ENCODE measurements around the gene CDKN1C. TPM values are rescaled to one million over a fixed set of nuclear protein-coding genes. Genes with fewer than 3 reads are reported as not detected.

Gene CDKN1C
- polyA plus RNA-seq, 3 donors, result 109 to 150 (median 142) TPM

DNA sequence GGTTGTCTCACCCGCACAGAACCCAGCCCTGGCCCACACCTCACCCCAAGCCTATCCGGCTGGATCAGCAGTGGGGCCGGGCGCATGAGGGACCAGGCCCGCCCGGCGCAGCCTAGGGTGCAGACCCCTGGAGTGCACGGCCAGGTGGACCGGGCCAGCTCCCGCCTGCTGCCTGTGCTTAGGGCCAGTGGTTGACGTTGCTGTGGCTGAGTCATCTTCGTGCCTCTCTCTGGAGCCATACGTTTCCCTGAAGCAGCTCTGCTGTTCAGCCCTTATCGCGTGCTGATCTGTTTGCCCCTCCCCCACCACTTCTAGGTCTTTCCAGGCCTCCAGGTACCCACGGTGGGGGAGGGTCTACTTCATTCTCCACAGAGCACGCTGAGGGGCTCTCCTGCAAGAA is 39.5 kb downstream of the CDKN1C start:
- no peak for DNase-seq (ENCODE audit: extremely low read depth in 1 of 11, low read depth in 9 of 11, low spot score in 4 of 11)

DNA sequence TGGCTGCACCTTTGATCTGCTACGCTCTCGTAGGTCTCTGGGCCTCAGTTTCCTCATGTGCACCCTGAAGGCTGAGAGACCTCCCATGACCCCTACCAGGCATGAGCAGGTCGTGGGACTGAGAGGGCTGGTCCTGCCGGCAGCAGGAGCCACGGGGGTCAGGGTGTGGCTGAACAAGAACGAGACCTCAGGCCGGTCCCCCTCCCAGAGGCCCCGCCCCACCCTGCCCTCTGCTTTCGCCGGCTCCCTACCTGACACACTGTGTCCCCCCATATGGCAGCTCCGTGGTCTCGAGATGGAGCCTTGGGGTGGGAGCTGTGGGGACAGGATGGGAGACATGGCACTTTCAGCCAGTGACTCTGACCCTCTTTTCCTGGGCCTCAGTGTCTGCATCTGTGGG is 40.6 kb downstream of the CDKN1C start:
- no peak for DNase-seq (ENCODE audit: extremely low read depth in 1 of 11, low read depth in 9 of 11, low spot score in 4 of 11)

DNA sequence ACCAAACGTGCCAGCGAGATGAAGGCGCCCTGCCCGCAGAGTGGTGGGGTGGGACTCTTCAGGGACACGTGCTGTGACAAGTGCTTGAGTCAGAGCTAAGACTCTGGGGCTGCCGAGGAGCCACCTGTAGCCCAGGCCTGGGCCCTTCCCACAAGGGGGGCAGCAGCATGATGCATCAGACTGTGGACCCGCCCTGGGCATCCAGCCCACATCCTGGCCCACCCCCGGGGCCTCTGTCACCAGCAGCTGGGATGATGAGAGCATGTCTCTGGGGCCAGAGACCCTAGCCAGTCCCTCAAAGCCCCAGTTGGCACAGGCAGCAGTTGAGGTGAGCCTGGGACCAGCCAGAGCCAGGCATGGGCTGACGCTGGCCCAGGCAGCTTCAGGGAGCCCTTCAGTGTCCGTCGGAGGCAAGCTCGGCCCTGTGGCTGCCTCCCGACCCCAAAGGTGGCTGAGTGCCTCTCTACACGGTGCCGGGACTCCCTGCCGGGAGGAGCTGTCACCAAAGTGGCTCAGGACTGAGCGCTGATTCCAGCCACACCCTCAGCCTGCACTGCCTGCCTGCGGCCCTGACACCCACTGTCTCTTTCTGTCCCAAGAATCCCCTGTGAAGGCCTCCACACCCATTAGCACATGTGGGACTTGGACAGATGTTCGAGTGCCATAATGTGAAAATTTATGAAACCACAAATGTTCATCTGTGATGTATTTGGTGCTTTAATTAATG is 41.3 kb downstream of the CDKN1C start:
- no peak for DNase-seq (ENCODE audit: extremely low read depth in 1 of 11, low read depth in 9 of 11, low spot score in 4 of 11)

DNA sequence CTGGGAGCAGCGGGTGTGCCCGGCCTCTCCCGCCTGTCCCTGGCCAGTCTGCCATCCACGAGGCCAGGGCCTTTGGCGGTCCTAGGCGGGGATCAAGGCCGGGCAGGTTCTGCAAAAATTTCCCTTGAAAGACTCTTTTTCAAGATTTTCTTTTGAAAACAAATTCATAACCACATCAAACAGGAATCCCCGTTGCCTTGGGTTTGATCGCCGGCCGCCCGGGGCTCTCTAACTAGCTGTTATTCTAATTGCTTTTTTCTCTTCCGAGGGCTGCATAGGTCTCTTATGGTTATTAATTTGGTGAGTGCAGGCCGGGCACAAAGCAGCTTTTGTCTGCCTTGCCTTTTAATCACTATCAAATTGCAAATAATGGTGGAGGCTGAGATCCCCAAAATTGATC is 42.0 kb downstream of the CDKN1C start:
- no peak for DNase-seq (ENCODE audit: extremely low read depth in 1 of 11, low read depth in 9 of 11, low spot score in 4 of 11)

DNA sequence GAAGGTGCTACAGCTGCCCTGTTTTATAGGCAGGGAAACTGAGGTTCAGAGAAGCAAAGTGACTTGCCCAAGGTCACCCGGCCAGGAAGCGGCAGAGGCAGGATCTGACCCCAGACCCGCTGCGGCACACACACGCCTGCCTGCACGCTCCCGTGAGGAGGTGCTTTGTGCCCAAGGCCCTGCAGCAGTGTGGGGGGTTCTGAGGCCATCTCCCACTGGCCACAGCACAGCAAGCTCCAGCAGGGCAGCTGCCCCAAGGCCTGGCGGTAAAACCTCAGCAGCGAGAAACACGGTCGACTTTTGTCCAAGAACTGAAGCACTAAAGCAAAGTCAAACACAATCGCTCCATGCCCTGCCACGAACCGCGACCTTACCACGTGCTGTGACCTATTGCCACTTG is 42.7 kb downstream of the CDKN1C start:
- no peak for DNase-seq (ENCODE audit: extremely low read depth in 1 of 11, low read depth in 9 of 11, low spot score in 4 of 11)

DNA sequence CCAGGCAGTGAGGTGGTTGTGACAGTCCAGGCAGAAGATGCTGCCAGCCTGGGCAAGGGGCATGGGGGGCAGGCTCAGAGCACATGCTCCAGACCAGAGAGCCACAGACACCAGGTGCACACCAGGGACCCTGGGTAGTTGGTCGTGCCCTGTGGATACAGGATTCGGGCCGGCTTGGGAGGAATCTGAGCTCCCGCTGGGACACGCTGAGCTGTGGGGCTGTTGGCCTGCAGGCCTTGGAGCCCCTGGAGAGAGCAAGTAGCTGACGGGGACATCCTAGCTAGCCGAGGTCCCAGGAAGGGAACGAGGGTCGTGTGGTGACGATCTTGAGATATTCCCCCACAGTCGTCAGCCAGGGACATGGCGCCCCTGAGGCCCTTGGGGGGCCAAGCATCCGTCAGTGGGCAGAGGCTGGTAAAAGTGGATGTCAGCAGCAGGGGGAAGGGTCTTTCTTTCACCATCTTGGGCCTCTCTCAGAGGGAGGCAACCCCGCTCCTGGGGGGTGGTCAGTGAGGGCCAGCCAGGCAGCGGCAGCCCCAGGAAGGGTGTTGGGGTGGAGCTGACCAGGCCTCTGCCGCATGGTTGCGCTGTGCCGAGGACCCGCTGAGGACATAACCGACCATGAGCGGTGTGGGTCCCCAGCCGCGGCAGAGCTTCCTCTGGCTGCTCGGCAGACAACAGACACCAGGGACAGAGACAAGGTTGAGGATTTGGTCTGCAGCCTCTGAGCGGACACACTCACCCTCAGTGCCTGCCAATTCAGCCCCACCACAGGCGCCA is 44.0 kb downstream of the CDKN1C start:
- no peak for DNase-seq (ENCODE audit: extremely low read depth in 1 of 11, low read depth in 9 of 11, low spot score in 4 of 11)

DNA sequence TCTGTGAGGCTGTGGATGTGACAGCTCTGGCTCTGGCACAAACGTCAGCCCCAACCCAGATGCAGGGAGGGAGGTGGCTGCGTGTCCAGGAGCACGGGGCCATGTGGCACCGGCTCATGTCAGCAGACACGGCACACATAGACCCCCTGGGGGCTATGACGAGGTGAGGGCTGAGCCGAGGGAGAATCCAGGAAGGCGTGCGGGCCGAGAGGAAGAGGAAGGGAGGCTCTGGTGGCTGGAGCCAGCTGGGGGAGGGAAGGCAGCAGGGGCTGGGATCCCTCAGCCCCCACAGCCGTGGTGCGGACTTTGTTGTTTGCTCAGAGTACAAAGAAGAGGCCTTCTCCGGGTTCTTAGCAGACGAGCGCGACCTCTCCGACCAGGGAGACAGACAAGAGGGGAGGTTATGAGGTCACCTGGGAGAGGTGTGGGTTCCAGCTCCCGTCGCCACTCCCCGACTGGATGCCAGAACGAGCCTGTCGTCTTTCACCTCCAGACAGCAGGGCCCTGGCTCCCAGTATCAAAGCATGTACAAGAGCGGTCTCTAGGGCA is 46.1 kb downstream of the CDKN1C start:
- DNase-seq (ENCODE audit: extremely low read depth in 1 of 11, low read depth in 9 of 11, low spot score in 4 of 11), result no peak

DNA sequence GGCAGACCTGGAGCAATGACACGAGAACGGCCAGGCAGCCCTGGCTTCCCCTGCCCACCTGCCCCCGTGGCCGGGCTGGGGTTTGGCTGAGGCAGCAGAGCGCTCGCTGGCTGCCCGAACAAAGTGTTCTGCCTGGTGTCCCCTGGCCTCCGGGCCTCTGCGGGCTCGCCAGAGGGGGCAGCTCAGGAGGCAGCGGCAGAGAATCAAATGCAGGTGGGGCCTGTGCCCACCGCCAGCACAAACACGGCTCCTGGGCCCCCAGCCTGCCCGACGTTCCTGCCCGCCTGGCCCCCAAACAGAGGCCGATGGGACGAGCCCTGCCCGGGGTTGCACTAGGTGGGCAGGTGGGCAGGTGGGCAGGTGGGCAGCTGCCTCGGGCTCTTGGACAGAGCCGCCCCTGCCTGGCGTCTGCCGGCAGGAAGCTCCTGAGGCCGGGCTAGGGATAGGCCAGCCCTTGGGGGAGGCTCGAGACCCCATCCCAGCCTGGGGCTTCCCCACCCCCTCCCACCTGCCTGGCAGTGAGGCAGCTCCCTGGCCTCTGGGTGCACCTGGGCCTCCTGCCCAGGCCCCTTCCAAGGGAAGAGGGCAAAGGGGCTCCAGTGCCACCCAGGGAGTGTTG is 46.8 kb downstream of the CDKN1C start:
- no peak for DNase-seq (ENCODE audit: extremely low read depth in 1 of 11, low read depth in 9 of 11, low spot score in 4 of 11)

DNA sequence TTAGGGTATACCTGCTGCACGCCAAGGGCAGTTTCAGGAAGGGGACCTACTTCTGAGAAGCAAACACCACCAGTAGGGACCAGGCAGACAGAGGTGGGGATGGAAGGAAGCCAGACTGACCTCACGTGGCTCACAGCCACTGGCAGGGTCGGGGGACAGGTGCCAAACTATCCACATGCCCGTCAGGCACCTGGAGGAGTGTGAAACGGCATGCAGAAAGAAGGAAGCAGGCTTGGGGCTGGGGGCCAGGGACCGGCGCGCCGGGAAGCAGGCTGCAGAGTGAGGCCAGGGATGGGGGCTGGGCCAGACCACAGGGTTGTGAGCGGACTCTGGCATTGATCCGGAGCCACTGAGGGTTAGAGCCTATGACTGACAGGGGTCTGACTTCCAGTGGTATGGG is 47.5 kb downstream of the CDKN1C start:
- DNase-seq (ENCODE audit: extremely low read depth in 1 of 11, low read depth in 9 of 11, low spot score in 4 of 11), result no peak

DNA sequence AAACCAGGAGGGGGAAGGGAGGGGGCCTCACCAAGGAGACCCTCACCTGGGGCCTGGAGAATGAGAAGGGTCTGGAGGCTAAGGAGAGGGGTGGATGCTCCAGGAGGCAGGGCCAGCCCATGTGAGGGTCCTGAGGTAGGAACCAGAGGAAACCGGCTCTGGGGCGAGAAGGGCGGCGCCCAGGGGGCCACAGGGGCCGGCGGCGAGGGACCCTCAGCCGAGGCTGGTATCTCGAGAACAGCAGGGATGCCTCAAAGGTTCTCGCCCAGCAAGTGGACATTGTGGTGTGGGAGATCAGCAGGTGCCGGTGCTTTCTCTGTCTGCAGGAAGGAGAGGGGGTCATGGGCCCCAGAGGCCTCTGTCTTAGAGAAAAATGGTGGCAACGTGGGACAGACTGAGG is 47.9 kb downstream of the CDKN1C start:
- no peak for DNase-seq (ENCODE audit: extremely low read depth in 1 of 11, low read depth in 9 of 11, low spot score in 4 of 11)

DNA sequence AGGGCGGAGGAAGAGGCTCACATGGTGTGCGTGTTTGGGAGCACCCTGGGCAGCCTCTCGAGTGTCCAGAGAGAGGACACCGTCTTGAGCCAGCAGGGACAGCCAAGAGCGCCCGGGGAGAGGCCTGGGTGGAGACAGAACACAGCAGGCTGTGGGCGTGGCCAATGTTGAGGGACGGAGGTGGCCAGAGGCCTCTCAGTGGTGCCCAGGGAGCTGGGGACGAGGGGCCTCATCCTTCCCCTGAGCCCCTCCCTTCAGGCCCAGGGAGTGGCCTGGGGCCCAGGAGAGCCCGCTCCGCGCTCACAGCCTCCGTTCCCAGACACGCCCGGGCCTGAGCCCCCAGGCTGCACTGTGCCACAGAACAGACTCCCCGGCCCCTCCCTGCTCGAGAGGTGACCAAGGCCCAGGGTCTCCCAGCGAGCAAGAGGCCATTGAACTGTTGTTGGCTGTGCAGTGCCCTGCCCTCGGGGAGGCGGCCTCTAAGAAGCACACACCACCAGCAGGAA is 48.4 kb downstream of the CDKN1C start:
- DNase-seq (ENCODE audit: extremely low read depth in 1 of 11, low read depth in 9 of 11, low spot score in 4 of 11), result peak in 10 of 11 donors; percentile 47 to 88 (median 78)

DNA sequence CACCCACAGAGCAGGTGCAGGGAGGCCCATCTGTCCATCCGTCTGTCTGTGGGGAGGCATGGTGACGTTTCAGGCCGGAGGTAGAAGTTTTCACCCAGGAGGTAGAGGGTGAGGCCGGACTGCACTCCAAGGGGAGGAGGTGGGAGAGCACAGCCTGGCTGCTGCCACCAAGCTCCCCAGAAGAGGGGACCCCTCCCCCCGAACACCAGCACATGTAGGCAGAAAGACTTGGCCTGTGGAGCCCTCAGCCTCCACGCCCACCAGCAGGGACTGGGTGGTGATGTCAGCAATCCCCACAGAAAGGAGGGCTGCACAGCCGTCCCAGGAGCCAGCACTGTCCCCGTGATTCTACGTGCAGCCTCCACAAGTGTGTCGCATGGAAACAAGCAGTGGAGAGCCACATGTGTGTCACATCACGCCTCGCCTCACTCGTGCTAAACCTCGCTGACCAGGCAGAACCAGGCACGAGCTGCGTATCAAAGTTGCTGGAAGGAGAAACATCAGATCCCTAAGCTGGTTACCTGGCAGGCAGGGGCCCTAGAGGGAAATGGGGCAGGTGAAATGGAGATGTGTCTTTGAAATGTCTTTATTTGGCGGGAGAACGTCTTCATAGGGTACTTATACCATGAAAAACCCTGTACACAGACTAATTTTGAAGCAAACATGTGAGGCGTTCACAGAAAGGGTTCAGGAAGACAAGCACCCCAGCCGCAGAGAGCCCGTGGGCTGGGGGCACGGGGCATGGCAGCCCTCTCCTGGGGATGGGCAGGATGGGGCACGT is 49.1 kb downstream of the CDKN1C start:
- peak in 1 of 11 donors; percentile 31 for DNase-seq (ENCODE audit: extremely low read depth in 1 of 11, low read depth in 9 of 11, low spot score in 4 of 11)

DNA sequence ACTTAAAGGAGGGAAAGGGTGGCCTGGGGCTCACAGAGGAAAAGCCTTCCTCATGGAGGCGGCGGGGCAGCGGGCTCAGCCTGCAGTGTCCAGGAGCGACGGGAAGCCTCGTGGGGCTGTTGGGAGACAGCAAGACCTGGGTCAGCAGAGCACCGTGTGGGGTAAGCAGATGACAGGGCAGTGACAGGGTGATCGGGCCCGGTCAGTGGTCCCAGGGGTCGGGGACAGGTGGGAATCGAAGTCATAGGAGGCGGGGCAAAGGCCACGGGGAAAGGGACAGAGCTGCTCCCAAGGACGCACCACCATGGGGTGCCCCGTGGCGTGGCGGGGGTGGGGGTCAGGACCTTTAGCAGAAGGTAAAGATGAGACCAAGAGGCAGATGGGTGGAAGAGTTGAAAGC is 49.8 kb downstream of the CDKN1C start:
- no peak for DNase-seq (ENCODE audit: extremely low read depth in 1 of 11, low read depth in 9 of 11, low spot score in 4 of 11)

DNA sequence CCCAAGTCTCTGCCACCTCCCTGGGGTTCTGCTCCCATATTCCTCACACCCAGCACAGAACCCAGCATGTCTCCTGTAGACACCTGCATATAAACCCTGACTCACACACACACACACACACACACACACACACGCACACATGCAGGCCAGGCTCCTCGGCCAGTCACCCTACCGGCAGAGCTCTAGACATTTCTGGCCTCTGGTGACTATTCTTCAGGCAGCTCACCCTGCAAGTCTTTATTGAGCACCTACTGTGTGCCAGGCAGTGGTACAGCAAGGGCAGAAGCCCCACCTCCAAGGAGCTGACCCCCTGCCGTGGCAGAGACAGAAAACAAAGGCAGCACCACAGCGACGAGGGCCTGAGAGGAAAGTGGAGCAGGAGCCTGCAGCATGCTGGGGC is 50.3 kb downstream of the CDKN1C start:
- no peak for DNase-seq (ENCODE audit: extremely low read depth in 1 of 11, low read depth in 9 of 11, low spot score in 4 of 11)

DNA sequence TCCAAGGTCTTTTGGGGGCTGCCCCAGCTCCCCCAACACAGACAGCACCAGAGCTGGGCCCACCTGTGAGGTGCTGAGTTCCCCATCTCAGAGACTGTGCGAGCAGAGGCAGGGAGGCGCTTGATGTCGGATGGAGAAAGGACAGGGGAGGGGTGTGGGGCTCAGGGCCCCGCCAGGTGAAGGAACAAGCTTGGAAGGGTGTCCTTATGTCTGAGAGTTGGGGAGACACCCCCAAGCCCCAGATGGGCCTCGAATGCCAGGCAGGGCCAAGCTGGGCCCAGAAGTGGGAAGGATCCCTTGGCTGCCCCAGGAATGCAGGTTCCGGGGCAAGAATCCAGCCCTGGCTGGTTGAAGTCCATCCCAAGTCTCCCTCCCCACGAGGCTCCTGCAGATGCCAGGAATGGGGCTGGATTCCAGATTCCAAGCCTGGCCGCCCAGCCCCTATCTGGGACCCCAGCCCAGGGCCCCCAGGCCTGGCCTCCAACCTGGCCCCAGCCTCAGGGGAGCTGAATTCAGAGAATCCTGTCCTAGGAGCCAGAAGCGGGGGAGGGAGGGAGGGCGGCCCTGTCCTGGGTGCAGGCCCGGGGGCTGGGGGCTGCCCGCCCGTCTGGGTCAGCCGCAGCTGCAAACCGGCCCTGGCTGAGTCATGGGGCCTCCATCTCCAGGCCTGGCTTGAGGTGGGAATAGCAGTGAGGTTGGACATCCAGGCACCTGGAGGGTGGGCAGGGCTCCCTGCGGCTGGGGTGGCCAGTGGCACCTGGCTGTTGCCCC is 50.9 kb downstream of the CDKN1C start:
- DNase-seq (ENCODE audit: extremely low read depth in 1 of 11, low read depth in 9 of 11, low spot score in 4 of 11), result no peak

DNA sequence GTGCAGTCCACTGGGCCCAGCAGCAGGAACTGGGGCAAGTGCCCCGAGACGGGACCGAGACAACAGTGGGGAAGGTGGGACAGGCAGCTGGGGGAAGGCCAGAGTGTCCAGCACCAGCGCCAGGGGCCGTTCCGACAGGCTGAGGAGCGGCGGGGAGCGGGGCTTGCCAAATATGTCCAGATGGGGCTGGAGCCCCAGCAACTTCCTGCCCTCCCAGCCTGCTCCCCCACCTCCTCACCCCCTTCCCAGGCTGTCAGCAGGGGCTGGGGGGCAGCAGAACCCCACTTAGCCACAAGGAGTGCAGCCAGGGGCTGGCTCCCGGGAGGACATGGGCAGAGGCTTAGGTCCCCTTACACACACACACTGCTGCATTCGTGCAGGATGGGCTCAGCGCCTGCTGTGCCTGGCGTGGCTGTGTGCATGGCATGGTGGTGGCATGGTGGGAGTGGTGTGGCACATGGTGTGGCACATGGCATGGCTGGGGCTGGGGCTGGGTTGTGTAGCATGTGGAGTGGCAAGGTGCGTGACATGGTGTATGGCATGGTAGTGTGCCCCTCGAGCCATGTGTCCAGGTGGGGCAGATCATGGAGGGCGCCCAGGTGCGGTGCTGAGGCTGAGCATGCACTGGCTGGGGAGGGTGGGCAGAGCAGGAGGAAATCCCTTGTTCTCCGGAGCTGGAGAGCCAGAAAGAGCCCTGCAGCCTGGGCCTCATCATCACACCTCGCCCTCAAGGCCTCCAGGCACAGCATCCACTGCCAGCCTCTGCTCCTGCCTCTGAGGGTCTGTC is 51.7 kb downstream of the CDKN1C start:
- DNase-seq (ENCODE audit: extremely low read depth in 1 of 11, low read depth in 9 of 11, low spot score in 4 of 11), result no peak
